SK-N-SH (cell line): ENCODE data around the gene PTPRC. TPM values are rescaled to one million over a fixed set of nuclear protein-coding genes. Genes with fewer than 3 reads are reported as not detected.

Experiments used
- CTCF ChIA-PET: fragments of 300-600, 350-600 bp; formaldehyde crosslinking; extraction: SDS; loops from one replicate; lab custom pipeline; 2021; lab: Yijun Ruan, JAX
- POLR2A ChIA-PET: fragments of 350-600 bp; sonication (Branson Sonifier 250); formaldehyde crosslinking; extraction: SDS; loops from one replicate; lab custom pipeline; 2020; ENCODE audit warnings: antibody characterized with exemption, inconsistent platforms; lab: Yijun Ruan, JAX
- DNase-seq: peaks from one replicate; pipeline ENCODE4 v3.0.0; 2012
- H2AFZ ChIP-seq: fragments of 200-600 bp; sonication (generic); 2 replicates; pipeline ENCODE4 v1.8.1; 2016; ENCODE audit warnings: antibody characterized with exemption, mild to moderate bottlenecking, low read depth
- H3F3A ChIP-seq: fragments of 200-600 bp; sonication (generic); replicated peaks from 2 replicates; pipeline ENCODE3; 2016; ENCODE audit warnings: antibody characterized with exemption, mild to moderate bottlenecking; ENCODE audit not compliant: insufficient read depth
- H3K27ac ChIP-seq, 2 experiments: fragments of 200-500 bp in 1 of 2; fragments of 200-600 bp in 1 of 2; sonication (Bioruptor generic) in 1 of 2; sonication (generic), shearing (Covaris generic) in 1 of 2; 2 replicates each; pipeline versions ENCODE4 v1.5.1 to v1.6.1; 2014 to 2016; ENCODE audit warnings: low read depth in 2 of 2, inconsistent platforms in 1 of 2, low read length in 1 of 2, mild to moderate bottlenecking in 1 of 2, mixed read lengths in 1 of 2
- H3K27me3 ChIP-seq: fragments of 200-600 bp; sonication (generic), shearing (Covaris generic); 2 replicates; pipeline ENCODE4 v1.6.1; 2016; ENCODE audit warnings: mixed run types; ENCODE audit not compliant: insufficient read depth
- H3K36me3 ChIP-seq, 2 experiments: fragments of 200-500 bp in 1 of 2; fragments of 200-600 bp in 1 of 2; sonication (Bioruptor generic) in 1 of 2; sonication (generic) in 1 of 2; replicated peaks in 1 of 2; 2 replicates each; pipeline versions ENCODE3 to v1.5.1; 2014 to 2016; ENCODE audit warnings: low read length in 1 of 2, mild to moderate bottlenecking in 1 of 2; ENCODE audit not compliant: insufficient read depth in 2 of 2, control insufficient read depth in 1 of 2
- H3K4me1 ChIP-seq, 2 experiments: fragments of 200-500 bp in 1 of 2; fragments of 200-600 bp in 1 of 2; sonication (Bioruptor generic) in 1 of 2; sonication (generic), shearing (Covaris generic) in 1 of 2; 2 replicates each; pipeline versions ENCODE4 v1.5.1 to v1.6.1; 2014 to 2016; ENCODE audit warnings: low read depth in 1 of 2, low read length in 1 of 2, mixed run types in 1 of 2; ENCODE audit not compliant: insufficient read depth in 2 of 2, control insufficient read depth in 1 of 2
- H3K4me2 ChIP-seq: fragments of 200-600 bp; sonication (generic), shearing (Covaris generic); 2 replicates; pipeline ENCODE4 v1.6.1; 2017; ENCODE audit warnings: mixed run types
- H3K4me3 ChIP-seq, 2 experiments: fragments of 200-500 bp in 1 of 2; fragments of 200-600 bp in 1 of 2; sonication (Bioruptor generic) in 1 of 2; sonication (generic), shearing (Covaris generic) in 1 of 2; 2 replicates each; pipeline versions ENCODE4 v1.5.1 to v1.8.1; 2014 to 2016; ENCODE audit warnings: low read depth in 2 of 2, inconsistent platforms in 1 of 2, low read length in 1 of 2, mild to moderate bottlenecking in 1 of 2, mixed read lengths in 1 of 2, moderate library complexity in 1 of 2
- H3K79me2 ChIP-seq: fragments of 200-600 bp; sonication (generic); 2 replicates; pipeline ENCODE4 v1.8.1; 2017; ENCODE audit warnings: mild to moderate bottlenecking; ENCODE audit not compliant: insufficient read depth
- H3K9ac ChIP-seq: fragments of 200-600 bp; sonication (generic); 2 replicates; pipeline ENCODE4 v1.6.1; 2017; ENCODE audit warnings: mixed run types
- H3K9me2 ChIP-seq: fragments of 200-600 bp; sonication (generic); 2 replicates; pipeline ENCODE4 v1.6.1; 2017; ENCODE audit warnings: mixed run types
- H3K9me3 ChIP-seq: fragments of 200-600 bp; sonication (generic); 2 replicates; pipeline ENCODE4 v1.6.1; 2017; ENCODE audit warnings: mixed run types, mild to moderate bottlenecking, moderate library complexity
- H4K20me1 ChIP-seq: fragments of 200-600 bp; sonication (generic); 2 replicates; pipeline ENCODE4 v1.6.1; 2017; ENCODE audit warnings: mild to moderate bottlenecking, mixed run types; ENCODE audit not compliant: insufficient read depth
- CHD2 ChIP-seq: fragments of 150-350 bp; IDR thresholded peaks from 2 replicates; pipeline ENCODE4 v1.6.1; 2018; ENCODE audit warnings: low read length; ENCODE audit not compliant: partially characterized antibody
- ELF1 ChIP-seq: IDR thresholded peaks from 2 replicates; pipeline ENCODE4 v1.4.0; 2012
- FOSL2 ChIP-seq: IDR thresholded peaks from 2 replicates; pipeline ENCODE4 v1.4.0; 2012; ENCODE audit warnings: low read depth, mild to moderate bottlenecking, moderate library complexity, borderline replicate concordance
- FOXM1 ChIP-seq: IDR thresholded peaks from 2 replicates; pipeline ENCODE4 v1.4.0; 2012; ENCODE audit warnings: low read depth, mild to moderate bottlenecking
- GATA2 ChIP-seq: sonication (generic); formaldehyde crosslinking; IDR thresholded peaks from 2 replicates; pipeline ENCODE4 v1.5.0; 2020; ENCODE audit warnings: mild to moderate bottlenecking, missing genetic modification reagents
- JUND ChIP-seq: IDR thresholded peaks from 2 replicates; pipeline ENCODE4 v1.4.0; 2012
- MEF2A ChIP-seq: IDR thresholded peaks from 2 replicates; pipeline ENCODE4 v1.4.0; 2012; ENCODE audit warnings: low read depth, borderline replicate concordance
- MXI1 ChIP-seq: IDR thresholded peaks from 2 replicates; pipeline ENCODE4 v1.6.1; 2012; ENCODE audit warnings: mild to moderate bottlenecking, low read depth, low read length, improper control_type of control experiment
- NFIC ChIP-seq: IDR thresholded peaks from 2 replicates; pipeline ENCODE4 v1.4.0; 2012; ENCODE audit warnings: borderline replicate concordance
- PBX3 ChIP-seq: IDR thresholded peaks from 2 replicates; pipeline ENCODE4; 2012
- POLR2AphosphoS5 ChIP-seq: IDR thresholded peaks from 2 replicates; pipeline ENCODE4 v1.6.1; 2012; ENCODE audit warnings: low read depth, low read length
- RAD21 ChIP-seq: IDR thresholded peaks from 2 replicates; pipeline ENCODE4 v1.6.1; 2012; ENCODE audit warnings: mild to moderate bottlenecking, low read length
- RCOR1 ChIP-seq: fragments of 150-350 bp; IDR thresholded peaks from 2 replicates; pipeline ENCODE4 v1.6.1; 2017; ENCODE audit warnings: antibody characterized with exemption, low read length
- RXRA ChIP-seq: IDR thresholded peaks from 2 replicates; pipeline ENCODE4 v1.4.0; 2012; ENCODE audit warnings: low read depth, mild to moderate bottlenecking, borderline replicate concordance
- SIN3A ChIP-seq: IDR thresholded peaks from 2 replicates; pipeline ENCODE4 v1.6.1; 2012; ENCODE audit warnings: low read depth, mild to moderate bottlenecking, low read length, moderate library complexity, borderline replicate concordance
- TCF12 ChIP-seq: IDR thresholded peaks from 2 replicates; pipeline ENCODE4 v1.4.0; 2012
- TEAD4 ChIP-seq: IDR thresholded peaks from 2 replicates; pipeline ENCODE4 v1.4.0; 2012; ENCODE audit warnings: mild to moderate bottlenecking, borderline replicate concordance; ENCODE audit not compliant: insufficient read depth
- USF2 ChIP-seq: fragments of 150-350 bp; IDR thresholded peaks from 2 replicates; pipeline ENCODE4 v1.6.1; 2017; ENCODE audit warnings: antibody characterized with exemption, low read length, low read depth, borderline replicate concordance
- YY1 ChIP-seq: IDR thresholded peaks from 2 replicates; pipeline ENCODE4 v1.4.0; 2012; ENCODE audit warnings: low read depth, mild to moderate bottlenecking
- ZBTB33 ChIP-seq: IDR thresholded peaks from 2 replicates; pipeline ENCODE4 v1.4.0; 2012; ENCODE audit warnings: low read depth, borderline replicate concordance
- WGBS: methylation state at CpG from one replicate; pipeline ENCODE4 v1.1.6; 2017; ENCODE audit warnings: low lambda C conversion rate; 5-methylcytosine and 5-hydroxymethylcytosine counted together
- polyA plus RNA-seq, 3 experiments: library from polyadenylated mRNA; depleted of rRNA; stranded (reverse); fragments of >200 nt; gene quantifications; 2 replicates each; pipeline ENCODE4 v1.2.3, GENCODE V29; 2012
- TF ChIP-seq, protein P1 (sequence below): fragments of 150-350 bp; IDR thresholded peaks from 2 replicates; pipeline ENCODE4 v1.6.1; 2016; ENCODE audit warnings: mild to moderate bottlenecking, low read depth, low read length
- TF ChIP-seq, protein P2 (sequence below): IDR thresholded peaks from 2 replicates; pipeline ENCODE4 v1.4.0; 2012; ENCODE audit warnings: low read depth, borderline replicate concordance

Gene PTPRC
- polyA plus RNA-seq, 1 of the 3 experiments (the other 2 are of a cell fraction): 0.03 TPM

- ChIA-PET CTCF (interaction anchor here (1.1 to 2.5 kb wide), 3 partner anchors 14 to 21 kb away, joined by 3 to 10 read pairs (median 4); no protein-coding TSS in a partner anchor), POLR2A (no interaction called here)
- Histone ChIP-seq H3K4me1 (peaks cover 11 to 38% of the 10 kb centered on the region in 2 experiments; a peak in 3 of 4 replicates), H3K27ac (peak overlapping the region; percentile 83 to 88), H3K4me2 (peak overlapping the region; percentile 22; the same call in 1 of the 2 replicates), H3K27me3 (no peaks in the 10 kb centered on the region), H3K4me3 (no peak overlapping the region), H3F3A (peaks cover 43% of the 10 kb centered on the region), H2AFZ (no peak overlapping the region), H3K79me2 (no peaks in the 10 kb centered on the region), H3K9ac (peak overlapping the region; percentile 33), H3K36me3 (no peaks in the 10 kb centered on the region), H3K9me2 (no peaks in the 10 kb centered on the region), H3K9me3 (no peaks in the 10 kb centered on the region), H4K20me1 (no peaks in the 10 kb centered on the region)
- DNase-seq: no peak
- no peak for TF ChIP-seq CHD2
- TF ChIP-seq TCF12: peak; percentile 60
- 0 out of 2 replicates have a peak, but pooled peaks have one; percentile 25 for TF ChIP-seq PBX3
Measured at GRCh38 chr1:198667807-198668206, 29.0 kb downstream of the PTPRC start.

DNA sequence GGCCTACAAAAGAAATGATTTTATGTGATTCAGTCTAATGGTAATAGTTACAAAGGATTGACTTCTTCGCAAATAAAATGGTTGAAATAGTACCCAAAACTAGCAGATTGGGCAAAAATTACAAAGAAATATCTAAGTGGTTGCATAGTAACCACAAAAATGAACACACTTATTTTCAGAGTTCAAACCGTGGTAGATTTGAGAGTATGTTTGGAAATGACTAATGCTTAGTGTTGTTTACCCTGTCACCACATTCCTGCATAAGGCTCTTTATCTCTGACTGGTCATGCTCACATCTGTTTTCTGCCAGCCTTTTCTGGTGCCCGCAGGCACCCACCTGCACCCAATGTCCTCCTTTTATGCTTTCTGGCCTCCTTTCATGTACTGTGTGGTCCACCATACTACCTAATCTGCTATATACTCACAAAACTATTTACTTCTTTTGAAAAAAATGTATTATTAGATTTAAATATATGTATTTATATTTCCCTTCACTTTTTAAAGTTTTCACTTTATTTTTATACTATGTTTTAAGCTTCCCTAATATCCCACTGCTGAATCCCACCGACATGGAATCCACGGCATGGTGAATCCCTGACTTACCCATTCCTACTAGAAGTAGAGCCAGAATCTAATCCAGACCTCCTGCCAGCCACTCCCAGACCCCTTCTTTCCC lies 30.3 kb downstream of the PTPRC start:
- 46% methylated on average over 5 of the region's 5 CpGs for WGBS
- Histone ChIP-seq H3K27ac (peak overlapping the region; percentile 83 to 88), H3F3A (peaks cover 44% of the 10 kb centered on the region), H3K4me3 (no peak overlapping the region), H3K9me2 (no peaks in the 10 kb centered on the region), H3K4me2 (peak overlapping the region; percentile 22; the same call in 1 of the 2 replicates), H4K20me1 (no peaks in the 10 kb centered on the region), H3K4me1 (peaks cover 11 to 38% of the 10 kb centered on the region in 2 experiments; a peak in 3 of 4 replicates), H3K79me2 (no peaks in the 10 kb centered on the region), H3K27me3 (no peaks in the 10 kb centered on the region), H2AFZ (peak overlapping the region; percentile 1; the same call in 1 of the 2 replicates), H3K9me3 (no peaks in the 10 kb centered on the region), H3K36me3 (no peaks in the 10 kb centered on the region), H3K9ac (peak overlapping the region; percentile 38)
- ChIA-PET CTCF (interaction anchor here (0.7 to 1.6 kb wide), 3 partner anchors 15 to 546 kb away, joined by 3 read pairs; no protein-coding TSS in a partner anchor), POLR2A (no interaction called here)
- peak; percentile 22 for DNase-seq
- TF ChIP-seq RAD21: no peak
- TF ChIP-seq TEAD4: peak; percentile 99
- TF ChIP-seq ZBTB33: peak; percentile 89
- TF ChIP-seq, protein P1, sequence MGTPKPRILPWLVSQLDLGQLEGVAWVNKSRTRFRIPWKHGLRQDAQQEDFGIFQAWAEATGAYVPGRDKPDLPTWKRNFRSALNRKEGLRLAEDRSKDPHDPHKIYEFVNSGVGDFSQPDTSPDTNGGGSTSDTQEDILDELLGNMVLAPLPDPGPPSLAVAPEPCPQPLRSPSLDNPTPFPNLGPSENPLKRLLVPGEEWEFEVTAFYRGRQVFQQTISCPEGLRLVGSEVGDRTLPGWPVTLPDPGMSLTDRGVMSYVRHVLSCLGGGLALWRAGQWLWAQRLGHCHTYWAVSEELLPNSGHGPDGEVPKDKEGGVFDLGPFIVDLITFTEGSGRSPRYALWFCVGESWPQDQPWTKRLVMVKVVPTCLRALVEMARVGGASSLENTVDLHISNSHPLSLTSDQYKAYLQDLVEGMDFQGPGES: no peak
- no peak for TF ChIP-seq CHD2
- TF ChIP-seq, protein P2, sequence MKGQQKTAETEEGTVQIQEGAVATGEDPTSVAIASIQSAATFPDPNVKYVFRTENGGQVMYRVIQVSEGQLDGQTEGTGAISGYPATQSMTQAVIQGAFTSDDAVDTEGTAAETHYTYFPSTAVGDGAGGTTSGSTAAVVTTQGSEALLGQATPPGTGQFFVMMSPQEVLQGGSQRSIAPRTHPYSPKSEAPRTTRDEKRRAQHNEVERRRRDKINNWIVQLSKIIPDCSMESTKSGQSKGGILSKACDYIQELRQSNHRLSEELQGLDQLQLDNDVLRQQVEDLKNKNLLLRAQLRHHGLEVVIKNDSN: 0 out of 2 replicates have a peak, but pooled peaks have one; percentile 22
- TF ChIP-seq JUND: peak; percentile 98
- no peak for TF ChIP-seq MXI1
- TF ChIP-seq GATA2 (CRISPR knock-in tag): no peak
- TF ChIP-seq RCOR1: peak; percentile 73
- peak; percentile 90 for TF ChIP-seq MEF2A
- TF ChIP-seq FOXM1: peak; percentile 97
- TF ChIP-seq RXRA: peak; percentile 96
- TF ChIP-seq USF2: no peak
- TF ChIP-seq POLR2AphosphoS5: peak; percentile 95
- TF ChIP-seq NFIC: peak; percentile 94
- TF ChIP-seq ELF1: no peak
- peak; percentile 52; the same call in 1 of the 2 replicates for TF ChIP-seq YY1
- peak; percentile 97 for TF ChIP-seq FOSL2
- peak; percentile 74 for TF ChIP-seq SIN3A
